Activated CD4-positive, alpha-beta T cell treated with anti-CD3 and anti-CD28 coated beads for 4 hours (primary cell): ENCODE data around the gene HIF3A.
"Not testable (repeated sequence)": the region's sequence is repeated elsewhere in the genome, so short reads cannot be mapped to it uniquely, and the experiment has no call there.

Experiments
- DNase-seq, 2 donors: peaks; one replicate each; pipeline ENCODE4 v3.0.0-alpha.2; 2020

Gene HIF3A

GRCh38 chr19:46294494-46294893 lies 2.3 kb upstream of the HIF3A start:
- DNase-seq: no peak

DNA sequence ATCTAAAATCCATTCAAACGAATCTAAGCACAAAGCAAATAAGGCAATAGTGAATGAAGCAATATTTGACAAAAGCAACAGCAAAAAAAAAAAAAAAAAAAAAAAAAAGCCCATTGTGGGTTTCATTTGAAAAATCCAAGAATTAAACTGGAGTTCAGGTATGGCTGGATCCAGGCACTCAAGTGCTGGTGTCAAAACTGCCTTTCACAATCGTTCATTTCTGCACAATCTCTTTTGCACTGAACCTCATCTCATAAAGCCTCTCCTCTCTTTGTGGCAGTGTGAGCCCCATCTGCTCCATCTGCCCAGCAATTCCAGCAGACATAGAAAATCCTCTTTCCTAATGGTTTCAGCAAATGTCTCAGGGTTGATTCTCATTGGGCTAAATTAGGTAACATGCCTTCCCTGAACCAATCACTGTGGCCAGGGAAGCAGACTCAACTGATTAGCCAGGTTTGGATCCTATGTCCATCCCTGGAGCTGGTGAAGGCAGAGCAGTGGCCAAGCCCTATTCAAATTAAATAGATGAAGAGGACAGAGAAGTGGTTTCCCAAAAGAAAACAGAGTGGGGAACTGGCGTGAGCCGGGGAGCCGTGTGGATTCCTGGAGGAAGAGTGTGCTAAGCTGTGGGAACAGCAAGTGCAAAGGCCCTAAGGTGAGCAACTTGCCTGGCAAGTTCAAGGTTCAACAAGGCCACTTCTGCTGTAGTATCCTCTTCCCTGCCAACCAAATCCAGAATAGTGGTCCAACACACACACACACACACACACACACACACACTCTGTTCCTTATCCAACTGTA lies 1.2 kb upstream of the HIF3A start:
- no peak for DNase-seq

DNA sequence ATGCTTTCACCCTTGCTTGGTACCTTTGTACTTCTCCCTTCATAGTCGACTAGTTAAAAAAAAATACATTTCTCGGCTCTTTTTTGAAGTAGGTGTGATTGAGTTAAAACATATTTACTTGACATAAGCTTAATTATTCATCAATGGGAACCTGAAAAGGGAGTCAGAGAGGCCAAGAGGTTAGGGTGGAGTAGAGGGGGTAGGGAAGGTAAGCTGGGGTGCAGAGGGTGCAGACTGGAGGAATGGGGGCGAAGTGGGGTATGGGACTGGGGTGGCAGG lies 701 bp upstream of the HIF3A start:
- DNase-seq: no peak

- DNase-seq: no peak
These were observed 1.0 kb downstream of the HIF3A start for GRCh38 chr19:46297700-46298478.

- no peak for DNase-seq
These were observed 1.7 kb downstream of the HIF3A start for GRCh38 chr19:46298479-46299003.

- no peak for DNase-seq
These were observed 2.2 kb downstream of the HIF3A start for GRCh38 chr19:46299004-46299509.

GRCh38 chr19:46299695-46300094 lies 2.9 kb downstream of the HIF3A start:
- DNase-seq: no peak

DNA sequence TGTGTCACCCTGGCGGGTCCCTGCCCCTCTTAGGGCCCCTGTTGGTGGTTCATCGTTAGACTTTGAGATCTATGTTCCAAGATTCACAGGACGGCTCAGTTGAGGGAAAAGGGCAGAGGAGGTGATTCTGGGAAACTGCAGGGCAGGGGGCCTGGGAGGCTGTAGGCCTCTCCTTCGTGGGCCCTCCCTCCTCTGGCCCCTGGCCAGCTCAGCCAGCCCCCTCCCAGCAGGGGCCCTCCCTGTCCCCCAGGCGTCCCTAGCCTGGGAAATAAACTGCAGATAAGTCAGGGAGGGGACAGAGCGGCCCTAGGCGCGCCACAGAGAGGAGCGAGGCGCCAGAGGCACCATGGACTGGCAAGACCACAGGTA lies 6.5 kb downstream of the HIF3A start:
- no peak for DNase-seq

DNA sequence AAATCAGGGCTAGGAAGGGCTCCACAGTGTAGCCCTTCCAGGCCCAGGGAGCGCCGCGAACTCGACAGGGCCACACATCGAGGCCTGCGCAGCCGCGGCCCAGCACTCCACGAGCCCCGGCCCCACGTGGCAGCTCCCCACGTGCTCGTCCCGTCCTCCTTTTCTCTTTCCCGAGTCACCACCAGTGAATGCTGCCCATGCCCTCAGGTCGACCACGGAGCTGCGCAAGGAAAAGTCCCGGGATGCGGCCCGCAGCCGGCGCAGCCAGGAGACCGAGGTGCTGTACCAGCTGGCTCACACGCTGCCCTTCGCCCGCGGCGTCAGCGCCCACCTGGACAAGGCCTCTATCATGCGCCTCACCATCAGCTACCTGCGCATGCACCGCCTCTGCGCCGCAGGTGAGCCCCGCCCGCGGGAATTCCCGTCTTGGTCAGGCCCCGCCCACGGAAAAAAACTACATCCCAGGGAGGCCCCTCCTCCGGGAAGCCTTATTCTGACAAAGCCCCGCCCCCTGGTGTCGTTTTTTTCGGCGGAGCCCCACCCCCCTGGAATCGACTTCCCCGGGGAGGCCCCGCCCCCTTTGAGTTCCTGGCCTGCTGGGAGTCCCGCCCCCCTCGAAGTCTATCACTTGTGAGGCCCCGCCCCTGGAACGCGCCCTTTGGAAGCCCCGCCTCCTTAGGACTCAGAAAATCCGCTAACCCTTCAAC lies 7.0 kb downstream of the HIF3A start:
- DNase-seq: peak in 1 of 2 donors; percentile 12

DNA sequence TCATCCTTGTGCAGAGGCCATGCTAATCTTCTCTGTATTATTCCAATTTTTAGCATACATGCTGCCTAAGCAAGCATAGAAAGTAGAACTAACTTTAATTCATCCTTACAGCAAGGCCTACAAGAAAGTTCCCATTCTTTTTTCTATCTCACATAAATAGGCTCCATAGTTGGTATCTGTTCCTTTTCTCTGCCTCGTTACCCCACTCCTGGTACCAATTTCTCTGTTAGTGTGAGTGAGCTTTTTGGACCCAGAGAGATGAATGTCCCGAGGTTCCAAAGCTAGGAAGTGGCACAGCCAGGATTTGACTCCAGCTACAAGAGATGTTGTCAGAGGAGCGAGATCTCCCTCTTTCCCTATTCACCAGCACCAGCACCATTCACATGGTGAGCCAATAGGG lies 9.7 kb downstream of the HIF3A start:
- DNase-seq: no peak

DNA sequence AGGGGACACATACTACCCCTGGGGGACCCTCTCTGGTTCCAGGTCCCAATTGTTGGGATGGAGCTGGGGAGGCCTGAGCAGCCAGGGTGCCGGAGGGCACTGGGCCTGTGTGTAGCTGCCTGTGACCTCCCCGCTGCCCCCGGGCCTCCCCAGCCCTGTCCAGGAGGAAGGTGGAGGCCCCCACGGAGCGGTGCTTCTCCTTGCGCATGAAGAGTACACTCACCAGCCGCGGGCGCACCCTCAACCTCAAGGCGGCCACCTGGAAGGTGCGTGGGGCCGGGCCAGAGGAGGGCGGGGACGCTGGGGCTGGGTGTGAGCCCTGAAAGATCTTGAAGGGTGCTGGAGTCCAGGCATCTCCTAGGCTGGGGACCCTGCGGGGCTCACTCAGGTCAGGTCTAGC lies 11.7 kb downstream of the HIF3A start:
- no peak for DNase-seq

DNA sequence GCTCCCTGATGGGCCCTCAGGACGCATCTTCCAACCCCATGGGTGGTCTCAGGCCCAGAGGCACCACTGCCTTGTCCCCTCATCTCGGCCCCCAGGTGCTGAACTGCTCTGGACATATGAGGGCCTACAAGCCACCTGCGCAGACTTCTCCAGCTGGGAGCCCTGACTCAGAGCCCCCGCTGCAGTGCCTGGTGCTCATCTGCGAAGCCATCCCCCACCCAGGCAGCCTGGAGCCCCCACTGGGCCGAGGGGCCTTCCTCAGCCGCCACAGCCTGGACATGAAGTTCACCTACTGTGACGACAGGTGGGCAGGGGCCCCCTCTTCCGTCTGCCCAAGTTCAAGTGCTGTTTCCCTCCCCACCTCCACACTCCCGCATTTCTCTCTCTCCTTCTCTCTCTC lies 12.2 kb downstream of the HIF3A start:
- no peak for DNase-seq

GRCh38 chr19:46311444-46311843 lies 14.6 kb downstream of the HIF3A start:
- DNase-seq: no peak

- not testable (repeated sequence) for DNase-seq
These were observed 17.0 kb downstream of the HIF3A start for GRCh38 chr19:46313540-46314469.

DNA sequence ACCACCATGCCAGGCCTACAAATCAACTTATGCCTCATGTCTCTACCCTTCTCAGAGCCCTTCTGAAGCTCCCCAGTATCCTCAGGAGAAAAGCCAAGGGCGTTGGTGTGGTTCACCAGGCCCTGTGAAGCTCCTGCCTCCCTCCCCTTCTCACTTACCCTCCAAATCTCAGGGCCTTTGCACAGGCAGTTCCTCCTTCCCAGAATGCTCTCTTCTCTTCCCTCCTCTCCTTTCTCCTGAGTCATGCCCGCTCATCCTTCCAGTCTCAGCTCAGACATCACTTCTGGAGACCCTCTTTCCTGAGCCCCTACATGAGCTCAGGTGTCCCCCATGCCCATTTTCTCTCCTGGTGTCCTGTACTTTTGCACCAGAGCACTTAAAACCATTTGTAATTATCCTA lies 20.5 kb downstream of the HIF3A start:
- no peak for DNase-seq

DNA sequence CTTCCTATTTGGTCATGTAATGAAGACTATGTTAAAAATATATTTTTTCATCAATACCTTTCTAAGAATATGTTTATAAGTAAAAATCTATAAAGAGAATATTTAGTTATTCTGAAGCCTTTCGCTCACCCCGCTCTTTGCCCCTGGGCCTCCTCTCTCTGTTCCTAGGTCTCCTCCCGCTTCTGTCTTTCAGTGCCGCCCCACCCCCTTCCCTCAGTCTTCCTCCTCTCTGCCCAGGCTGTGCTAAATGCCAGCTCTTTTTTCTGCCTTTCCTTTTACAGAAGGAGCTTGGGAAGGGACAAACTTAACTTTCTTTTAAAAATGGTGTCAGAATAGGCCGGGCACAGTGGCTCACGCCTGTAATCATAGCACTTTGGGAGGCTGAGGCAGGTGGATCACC lies 22.8 kb downstream of the HIF3A start:
- no peak for DNase-seq

DNA sequence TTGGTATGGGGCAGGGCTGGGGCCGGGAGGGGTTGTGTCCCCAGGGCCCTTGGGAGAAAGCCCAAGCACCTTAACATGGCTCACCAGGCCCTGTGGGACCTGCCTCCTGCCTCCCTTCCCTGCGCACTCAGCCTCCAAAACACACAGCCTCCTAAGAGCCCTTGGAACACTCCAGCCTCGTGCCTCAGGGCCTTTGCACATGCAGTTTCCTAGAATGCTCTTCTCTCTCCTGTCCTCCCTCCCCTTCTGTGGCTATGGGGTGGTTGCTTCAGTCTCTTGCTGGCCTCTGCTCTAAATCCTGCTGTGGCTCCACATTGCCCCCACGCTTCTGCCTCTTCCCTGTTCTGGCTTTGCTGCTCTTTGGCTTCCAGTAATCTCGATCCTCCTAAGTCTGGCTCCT lies 23.7 kb downstream of the HIF3A start:
- no peak for DNase-seq

DNA sequence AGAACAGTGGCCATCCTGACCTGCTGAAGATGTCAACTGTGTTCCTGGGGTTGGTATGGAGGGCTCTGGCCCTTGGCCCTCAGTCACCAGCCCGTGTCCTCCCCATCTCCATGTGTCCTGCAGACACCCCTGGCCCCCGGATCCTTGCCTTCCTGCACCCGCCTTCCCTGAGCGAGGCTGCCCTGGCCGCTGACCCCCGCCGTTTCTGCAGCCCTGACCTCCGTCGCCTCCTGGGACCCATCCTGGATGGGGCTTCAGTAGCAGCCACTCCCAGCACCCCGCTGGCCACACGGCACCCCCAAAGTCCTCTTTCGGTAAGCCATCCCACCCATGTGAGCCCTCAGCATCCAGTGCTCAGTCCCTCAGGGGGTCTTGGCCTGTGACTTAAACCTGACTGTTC lies 24.8 kb downstream of the HIF3A start:
- DNase-seq: no peak

DNA sequence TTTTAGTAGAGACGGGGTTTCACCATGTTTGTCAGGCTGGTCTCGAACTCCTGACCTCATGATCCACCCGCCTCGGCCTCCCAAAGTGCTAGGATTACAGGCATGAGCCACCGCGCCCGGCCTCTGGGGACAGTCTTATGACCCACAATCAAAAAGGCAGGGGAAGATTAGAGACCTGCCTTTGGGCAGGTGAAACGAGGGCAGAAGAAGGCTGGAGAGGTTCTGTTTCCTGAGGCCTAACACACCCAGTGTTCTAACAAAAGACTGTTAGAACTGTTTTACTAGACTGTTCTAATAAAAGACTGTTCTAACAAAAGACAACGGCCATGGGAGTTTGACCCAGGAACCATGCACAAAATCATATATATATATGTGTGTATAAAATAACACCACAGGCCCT lies 26.4 kb downstream of the HIF3A start:
- DNase-seq: not testable (repeated sequence)

GRCh38 chr19:46324277-46324676 lies 27.4 kb downstream of the HIF3A start:
- no peak for DNase-seq

DNA sequence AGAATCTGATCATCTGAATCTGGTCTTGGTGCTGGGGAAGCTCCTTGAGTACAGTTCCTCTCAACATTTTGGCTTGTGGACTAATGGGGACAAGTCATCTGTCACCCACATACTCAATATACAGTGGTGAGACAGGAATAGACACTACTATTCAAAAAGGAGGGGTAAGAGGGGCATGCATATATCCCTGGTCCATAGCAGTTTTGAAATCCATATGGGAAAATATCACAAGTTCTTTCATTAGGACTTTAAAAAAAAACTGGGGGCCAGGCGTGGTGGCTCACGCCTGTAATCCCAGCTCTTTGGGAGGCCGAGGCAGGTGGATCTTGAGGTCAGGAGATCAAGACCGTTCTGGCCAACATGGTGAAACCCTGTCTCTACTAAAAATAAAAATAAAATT lies 29.8 kb downstream of the HIF3A start:
- DNase-seq: no peak

DNA sequence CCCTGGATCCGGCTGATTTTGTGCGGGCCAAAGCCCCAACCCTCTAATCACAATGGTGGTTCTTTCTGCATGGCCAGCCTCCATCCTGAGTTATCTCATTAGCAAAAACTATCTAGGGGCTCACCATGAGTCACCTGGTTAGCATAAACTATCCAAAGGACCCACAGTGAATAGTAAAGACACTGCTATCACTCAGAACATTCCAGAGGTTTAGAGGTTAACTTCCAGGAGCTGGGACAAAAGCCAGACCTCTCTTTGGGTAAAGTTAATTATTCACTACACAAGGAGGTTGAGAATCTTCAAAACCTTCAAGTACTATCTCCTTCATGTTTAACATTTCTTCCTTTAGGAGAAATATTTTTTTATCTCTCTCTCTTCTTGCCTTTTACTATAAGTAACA lies 31.2 kb downstream of the HIF3A start:
- no peak for DNase-seq
